ENCODE measurements around the gene PHF21B.
"Not testable (repeated sequence)": the region's sequence is repeated elsewhere in the genome, so short reads cannot be mapped to it uniquely, and the experiment has no call there.

The PHF21B gene

DNA sequence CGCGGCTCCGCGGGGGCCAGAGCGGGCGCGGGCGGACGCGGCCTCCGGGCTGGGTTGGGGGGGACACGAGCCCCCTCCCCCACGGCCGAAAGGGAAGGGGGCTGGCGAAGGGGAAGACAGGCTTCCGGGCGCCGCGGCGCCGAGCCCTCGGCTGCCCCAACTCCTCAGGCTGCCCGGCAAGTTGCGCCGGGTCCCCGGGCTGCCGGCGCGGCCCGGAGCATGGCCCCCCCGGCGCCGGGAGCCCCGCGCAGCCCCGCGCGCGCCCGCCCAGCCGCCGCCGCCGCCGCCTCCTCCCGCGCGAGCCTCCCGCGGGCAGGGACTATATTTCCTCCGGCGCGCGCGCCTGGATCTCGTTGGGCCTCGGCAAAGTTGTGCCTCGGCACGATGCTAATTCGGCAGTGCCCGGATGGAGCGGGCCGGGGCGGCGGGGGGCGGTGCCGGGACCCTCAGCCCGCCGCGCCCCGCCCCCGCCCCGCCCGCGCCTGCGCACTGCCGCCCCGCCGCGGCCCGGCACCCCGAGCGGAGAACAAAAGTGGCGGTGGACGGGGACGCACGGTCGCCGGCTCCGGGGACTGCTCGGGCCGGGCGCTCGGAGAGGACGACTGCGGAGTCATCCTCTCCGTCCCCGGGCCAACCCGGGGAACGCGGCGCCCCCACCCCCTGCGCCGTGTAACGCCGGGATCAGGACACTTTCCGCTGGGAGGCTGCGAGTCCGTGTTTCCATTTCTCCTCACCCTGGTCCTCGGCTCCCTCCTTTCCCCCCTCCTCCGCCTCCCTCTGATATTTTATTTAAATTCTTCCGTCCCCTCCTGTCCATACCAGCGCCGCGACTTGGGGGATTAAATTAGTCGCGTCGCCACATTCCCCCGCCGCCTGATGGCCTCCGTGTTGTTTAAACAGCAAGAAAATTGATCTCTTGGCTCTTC is at the start of gene PHF21B:
Gene PHF21B, minus strand, starts transcription at position 400 of the 926 bp plus-strand sequence. CDS start 456 bp downstream, outside the sequence.
- TF ChIP-seq, protein P1, sequence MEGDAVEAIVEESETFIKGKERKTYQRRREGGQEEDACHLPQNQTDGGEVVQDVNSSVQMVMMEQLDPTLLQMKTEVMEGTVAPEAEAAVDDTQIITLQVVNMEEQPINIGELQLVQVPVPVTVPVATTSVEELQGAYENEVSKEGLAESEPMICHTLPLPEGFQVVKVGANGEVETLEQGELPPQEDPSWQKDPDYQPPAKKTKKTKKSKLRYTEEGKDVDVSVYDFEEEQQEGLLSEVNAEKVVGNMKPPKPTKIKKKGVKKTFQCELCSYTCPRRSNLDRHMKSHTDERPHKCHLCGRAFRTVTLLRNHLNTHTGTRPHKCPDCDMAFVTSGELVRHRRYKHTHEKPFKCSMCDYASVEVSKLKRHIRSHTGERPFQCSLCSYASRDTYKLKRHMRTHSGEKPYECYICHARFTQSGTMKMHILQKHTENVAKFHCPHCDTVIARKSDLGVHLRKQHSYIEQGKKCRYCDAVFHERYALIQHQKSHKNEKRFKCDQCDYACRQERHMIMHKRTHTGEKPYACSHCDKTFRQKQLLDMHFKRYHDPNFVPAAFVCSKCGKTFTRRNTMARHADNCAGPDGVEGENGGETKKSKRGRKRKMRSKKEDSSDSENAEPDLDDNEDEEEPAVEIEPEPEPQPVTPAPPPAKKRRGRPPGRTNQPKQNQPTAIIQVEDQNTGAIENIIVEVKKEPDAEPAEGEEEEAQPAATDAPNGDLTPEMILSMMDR (IDR thresholded peaks at IDR 0.05; ENCODE audit: control insufficient read depth, extremely low read depth, insufficient read depth) = no peak

DNA sequence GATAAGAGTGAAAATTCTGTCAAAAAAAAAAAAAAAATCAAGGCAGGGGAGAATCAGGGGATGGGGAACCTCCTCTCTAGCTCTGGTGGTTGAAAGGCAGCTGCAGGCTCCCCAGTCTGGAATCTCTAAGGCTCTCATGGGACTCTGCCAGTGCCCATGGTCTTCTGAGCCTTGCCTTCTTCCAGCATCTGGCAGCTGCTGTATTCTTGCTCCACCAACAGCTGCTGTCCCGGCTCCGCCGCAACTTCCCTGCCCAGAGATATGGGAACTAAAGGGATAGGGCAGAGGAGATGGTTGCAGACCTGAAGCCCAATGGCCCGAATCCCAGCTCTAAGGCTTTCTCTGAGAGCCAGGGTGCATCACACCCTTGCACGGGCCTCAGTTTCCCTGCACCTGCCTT is 49.5 kb upstream of the PHF21B start:
- no peak overlapping the region for H3K4me3 ChIP-seq (ENCODE audit: low read depth, low read length)
- no peak for DNase-seq (ENCODE audit: low read depth)
- TF ChIP-seq, protein P1 (IDR thresholded peaks at IDR 0.05; ENCODE audit: control insufficient read depth, extremely low read depth, insufficient read depth) = no peak

More for the DNA sequence above, at the start of gene PHF21B:
- H3K4me3 ChIP-seq (ENCODE audit: low read depth, low read length) = peak within 1 kb of the TSS; percentile 66
- DNase-seq (ENCODE audit: low read depth) = no peak

DNA sequence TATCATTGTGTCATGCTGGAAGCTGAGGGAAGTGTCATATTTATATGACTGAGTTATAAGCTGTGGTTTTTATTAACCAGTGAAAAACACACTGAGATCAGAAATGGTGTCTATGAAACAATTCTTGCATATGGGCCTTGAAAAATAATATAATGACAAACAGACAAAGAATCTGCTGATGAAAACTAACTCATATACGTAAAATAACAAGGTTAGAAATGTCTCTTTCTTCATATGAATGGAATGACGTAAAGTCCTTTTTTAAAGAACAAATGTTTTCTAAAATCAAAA is 48.8 kb upstream of the PHF21B start:
- no peak for DNase-seq (ENCODE audit: low read depth)
- TF ChIP-seq, protein P1 (IDR thresholded peaks at IDR 0.05; ENCODE audit: control insufficient read depth, extremely low read depth, insufficient read depth) = no peak
- H3K4me3 ChIP-seq (ENCODE audit: low read depth, low read length) = no peak overlapping the region

DNA sequence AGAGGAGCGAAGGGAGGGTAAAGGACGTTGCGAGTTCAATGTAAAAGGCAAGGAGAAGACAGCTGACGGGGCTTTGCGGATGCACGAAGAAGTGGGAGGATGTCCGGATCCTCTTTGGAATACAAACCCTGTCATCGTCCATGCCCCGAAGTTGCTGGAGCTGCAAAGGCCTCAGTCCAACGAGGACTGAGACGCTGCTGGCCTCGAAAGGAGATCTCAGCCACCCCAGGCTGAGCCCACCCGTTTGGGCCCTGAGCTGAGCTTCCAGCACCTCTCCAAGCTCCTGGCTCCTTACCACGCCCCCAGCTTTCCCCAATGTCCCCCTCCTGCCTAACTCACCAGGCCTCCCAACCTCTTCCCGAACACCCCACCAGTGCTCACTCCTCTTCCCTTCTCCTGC is 46.1 kb upstream of the PHF21B start:
- DNase-seq (ENCODE audit: low read depth) = no peak
- H3K4me3 ChIP-seq (ENCODE audit: low read depth, low read length) = no peak overlapping the region
- TF ChIP-seq, protein P1 (IDR thresholded peaks at IDR 0.05; ENCODE audit: control insufficient read depth, extremely low read depth, insufficient read depth) = no peak

GRCh38 chr22:45053571-45053970 is 43.8 kb upstream of the PHF21B start:
- no peak overlapping the region for H3K4me3 ChIP-seq (ENCODE audit: low read depth, low read length)
- TF ChIP-seq, protein P1 (IDR thresholded peaks at IDR 0.05; ENCODE audit: control insufficient read depth, extremely low read depth, insufficient read depth) = no peak
- DNase-seq (ENCODE audit: low read depth) = no peak

GRCh38 chr22:45053094-45053493 is 43.3 kb upstream of the PHF21B start:
- TF ChIP-seq, protein P1 (IDR thresholded peaks at IDR 0.05; ENCODE audit: control insufficient read depth, extremely low read depth, insufficient read depth) = no peak
- no peak overlapping the region for H3K4me3 ChIP-seq (ENCODE audit: low read depth, low read length)
- no peak for DNase-seq (ENCODE audit: low read depth)

GRCh38 chr22:45052665-45053064 is 42.9 kb upstream of the PHF21B start:
- H3K4me3 ChIP-seq (ENCODE audit: low read depth, low read length); DNase-seq (ENCODE audit: low read depth): not testable (repeated sequence)
